ENCODE results near the gene ERICH4. TPM values are rescaled to one million over a fixed set of nuclear protein-coding genes. Genes with fewer than 3 reads are reported as not detected.
"Not testable (repeated sequence)": the region's sequence is repeated elsewhere in the genome, so short reads cannot be mapped to it uniquely, and the experiment has no call there.

Gene ERICH4
- total and polyA plus RNA-seq, 2 of the 13 experiments (the other 11 are each of a cell fraction or from before 2014, with no cell fraction given): 0.40 to 0.64 TPM

DNA sequence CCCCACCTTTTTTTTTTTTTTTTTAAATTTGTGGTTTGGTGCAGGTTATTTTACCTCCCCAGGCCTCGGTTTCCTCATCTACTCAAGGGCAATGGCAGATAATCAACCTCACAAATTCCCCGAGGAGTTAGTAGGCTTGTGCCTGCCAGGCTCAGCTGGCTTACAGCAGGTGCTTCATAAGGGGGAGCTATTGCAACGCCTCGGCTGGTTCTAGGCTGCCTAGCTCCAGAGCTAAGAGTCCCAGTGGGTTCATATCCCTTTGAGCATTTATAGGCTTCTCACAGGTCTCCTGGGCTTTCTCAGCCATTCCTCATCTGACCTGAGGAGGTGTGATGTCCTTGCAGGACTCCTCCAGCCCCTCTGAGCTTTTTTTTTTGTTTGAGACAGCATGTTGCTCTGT is 34.7 kb upstream of the ERICH4 start:
- Histone ChIP-seq H3K9me3 (ENCODE audit: low read length) (no peaks in the 10 kb centered on the region), H4K20me1 (ENCODE audit: insufficient read depth, low read length) (no peaks in the 10 kb centered on the region), H3K27ac (ENCODE audit: extremely low read length, insufficient read depth, low read length) (no peak overlapping the region), H3K9ac (ENCODE audit: insufficient read depth, low read depth, low read length) (no peak overlapping the region), H3K4me3 (replicated peaks in 1 of 3; ENCODE audit: insufficient read depth in 1 of 3, low read depth in 2 of 3, low read length in 3 of 3) (no peak overlapping the region), H3K4me1 (ENCODE audit: insufficient read depth, low read length) (peaks cover 30% of the 10 kb centered on the region), H3K79me2 (ENCODE audit: insufficient read depth, low read length) (no peaks in the 10 kb centered on the region), H3K36me3 (replicated peaks in 1 of 2; ENCODE audit: control insufficient read depth in 1 of 2, insufficient read depth in 2 of 2, low read length in 2 of 2) (peaks cover 2 to 3% of the 10 kb centered on the region in 2 experiments; a peak in 3 of 5 replicates), H2AFZ (ENCODE audit: low read length) (no peak overlapping the region), H3K4me2 (ENCODE audit: low read depth, low read length) (no peak overlapping the region), H3K27me3 (ENCODE audit: control insufficient read depth in 1 of 2, insufficient read depth in 2 of 2, low read length in 2 of 2) (no peaks in the 10 kb centered on the region)
- POLR2A ChIA-PET: interaction anchor here (0.7 to 2.8 kb wide), 5 partner anchors 10 to 44 kb away, joined by 4 to 13 read pairs (median 8); partner anchors contain the start of genes B3GNT8 and B9D2
- TF ChIP-seq STAG1 (CRISPR knock-in tag; IDR thresholded peaks at IDR 0.05) (peak; percentile 18; the same call in 1 of the 2 replicates), TBP (CRISPR knock-in tag; IDR thresholded peaks at IDR 0.05) (no peak), ZNF230 (CRISPR knock-in tag; IDR thresholded peaks at IDR 0.05) (no peak)
- TF ChIP-seq, protein P1, sequence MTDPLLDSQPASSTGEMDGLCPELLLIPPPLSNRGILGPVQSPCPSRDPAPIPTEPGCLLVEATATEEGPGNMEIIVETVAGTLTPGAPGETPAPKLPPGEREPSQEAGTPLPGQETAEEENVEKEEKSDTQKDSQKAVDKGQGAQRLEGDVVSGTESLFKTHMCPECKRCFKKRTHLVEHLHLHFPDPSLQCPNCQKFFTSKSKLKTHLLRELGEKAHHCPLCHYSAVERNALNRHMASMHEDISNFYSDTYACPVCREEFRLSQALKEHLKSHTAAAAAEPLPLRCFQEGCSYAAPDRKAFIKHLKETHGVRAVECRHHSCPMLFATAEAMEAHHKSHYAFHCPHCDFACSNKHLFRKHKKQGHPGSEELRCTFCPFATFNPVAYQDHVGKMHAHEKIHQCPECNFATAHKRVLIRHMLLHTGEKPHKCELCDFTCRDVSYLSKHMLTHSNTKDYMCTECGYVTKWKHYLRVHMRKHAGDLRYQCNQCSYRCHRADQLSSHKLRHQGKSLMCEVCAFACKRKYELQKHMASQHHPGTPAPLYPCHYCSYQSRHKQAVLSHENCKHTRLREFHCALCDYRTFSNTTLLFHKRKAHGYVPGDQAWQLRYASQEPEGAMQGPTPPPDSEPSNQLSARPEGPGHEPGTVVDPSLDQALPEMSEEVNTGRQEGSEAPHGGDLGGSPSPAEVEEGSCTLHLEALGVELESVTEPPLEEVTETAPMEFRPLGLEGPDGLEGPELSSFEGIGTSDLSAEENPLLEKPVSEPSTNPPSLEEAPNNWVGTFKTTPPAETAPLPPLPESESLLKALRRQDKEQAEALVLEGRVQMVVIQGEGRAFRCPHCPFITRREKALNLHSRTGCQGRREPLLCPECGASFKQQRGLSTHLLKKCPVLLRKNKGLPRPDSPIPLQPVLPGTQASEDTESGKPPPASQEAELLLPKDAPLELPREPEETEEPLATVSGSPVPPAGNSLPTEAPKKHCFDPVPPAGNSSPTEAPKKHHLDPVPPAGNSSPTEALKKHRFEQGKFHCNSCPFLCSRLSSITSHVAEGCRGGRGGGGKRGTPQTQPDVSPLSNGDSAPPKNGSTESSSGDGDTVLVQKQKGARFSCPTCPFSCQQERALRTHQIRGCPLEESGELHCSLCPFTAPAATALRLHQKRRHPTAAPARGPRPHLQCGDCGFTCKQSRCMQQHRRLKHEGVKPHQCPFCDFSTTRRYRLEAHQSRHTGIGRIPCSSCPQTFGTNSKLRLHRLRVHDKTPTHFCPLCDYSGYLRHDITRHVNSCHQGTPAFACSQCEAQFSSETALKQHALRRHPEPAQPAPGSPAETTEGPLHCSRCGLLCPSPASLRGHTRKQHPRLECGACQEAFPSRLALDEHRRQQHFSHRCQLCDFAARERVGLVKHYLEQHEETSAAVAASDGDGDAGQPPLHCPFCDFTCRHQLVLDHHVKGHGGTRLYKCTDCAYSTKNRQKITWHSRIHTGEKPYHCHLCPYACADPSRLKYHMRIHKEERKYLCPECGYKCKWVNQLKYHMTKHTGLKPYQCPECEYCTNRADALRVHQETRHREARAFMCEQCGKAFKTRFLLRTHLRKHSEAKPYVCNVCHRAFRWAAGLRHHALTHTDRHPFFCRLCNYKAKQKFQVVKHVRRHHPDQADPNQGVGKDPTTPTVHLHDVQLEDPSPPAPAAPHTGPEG (CRISPR knock-in tag; IDR thresholded peaks at IDR 0.05): no peak
- TF ChIP-seq, protein P2, sequence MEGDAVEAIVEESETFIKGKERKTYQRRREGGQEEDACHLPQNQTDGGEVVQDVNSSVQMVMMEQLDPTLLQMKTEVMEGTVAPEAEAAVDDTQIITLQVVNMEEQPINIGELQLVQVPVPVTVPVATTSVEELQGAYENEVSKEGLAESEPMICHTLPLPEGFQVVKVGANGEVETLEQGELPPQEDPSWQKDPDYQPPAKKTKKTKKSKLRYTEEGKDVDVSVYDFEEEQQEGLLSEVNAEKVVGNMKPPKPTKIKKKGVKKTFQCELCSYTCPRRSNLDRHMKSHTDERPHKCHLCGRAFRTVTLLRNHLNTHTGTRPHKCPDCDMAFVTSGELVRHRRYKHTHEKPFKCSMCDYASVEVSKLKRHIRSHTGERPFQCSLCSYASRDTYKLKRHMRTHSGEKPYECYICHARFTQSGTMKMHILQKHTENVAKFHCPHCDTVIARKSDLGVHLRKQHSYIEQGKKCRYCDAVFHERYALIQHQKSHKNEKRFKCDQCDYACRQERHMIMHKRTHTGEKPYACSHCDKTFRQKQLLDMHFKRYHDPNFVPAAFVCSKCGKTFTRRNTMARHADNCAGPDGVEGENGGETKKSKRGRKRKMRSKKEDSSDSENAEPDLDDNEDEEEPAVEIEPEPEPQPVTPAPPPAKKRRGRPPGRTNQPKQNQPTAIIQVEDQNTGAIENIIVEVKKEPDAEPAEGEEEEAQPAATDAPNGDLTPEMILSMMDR (CRISPR knock-in tag; IDR thresholded peaks at IDR 0.05): peak; percentile 17; the same call in 1 of the 2 replicates
- no peak for FAIRE-seq
- CTCF ChIA-PET (ENCODE audit: low intra/inter-chr PET ratio, low total read pairs): no interaction called here
- in situ Hi-C loops (cut with HindIII; ENCODE audit: extremely low pct_ligation_motif_present, low pct_unique_long_range_greater_than_20kb): no loop called here
- intact Hi-C loops (cut with micrococcal nuclease; ENCODE audit: unreplicated experiment): no loop called here
- BruUV-seq (replicated peaks): no TSS peak
- peak; percentile 25; the same call in 2 of the 3 replicates for ATAC-seq
- DNase-seq (ENCODE audit: low spot score): no peak
- WGBS (ENCODE audit: low lambda C conversion rate): 84% methylated on average over 4 of the region's 4 CpGs

DNA sequence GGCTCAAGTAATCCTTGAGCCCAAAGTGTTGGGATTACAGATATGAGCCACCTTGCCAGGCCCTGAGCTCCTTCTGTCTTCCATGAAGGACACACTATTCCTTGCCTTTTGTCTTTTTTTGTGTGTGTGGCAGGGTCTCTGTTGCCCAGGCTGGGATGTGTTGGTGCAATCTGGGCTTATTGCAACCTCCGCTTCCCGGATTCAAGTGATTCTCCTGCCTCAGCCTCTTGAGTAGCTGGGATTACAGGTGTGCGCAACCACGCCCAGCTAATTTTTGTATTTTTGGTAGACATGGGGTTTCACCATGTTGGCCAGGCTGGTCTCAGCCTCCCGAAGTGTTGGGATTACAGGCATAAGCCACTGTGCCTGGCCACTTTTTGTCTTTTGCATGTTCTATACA is 34.1 kb upstream of the ERICH4 start:
- H3K36me3 ChIP-seq (replicated peaks in 1 of 2; ENCODE audit: control insufficient read depth in 1 of 2, insufficient read depth in 2 of 2, low read length in 2 of 2); BruUV-seq (replicated peaks); H3K9ac ChIP-seq (ENCODE audit: insufficient read depth, low read depth, low read length); H3K9me3 ChIP-seq (ENCODE audit: low read length); FAIRE-seq; H3K79me2 ChIP-seq (ENCODE audit: insufficient read depth, low read length); DNase-seq (ENCODE audit: low spot score); H3K4me3 ChIP-seq (replicated peaks in 1 of 3; ENCODE audit: insufficient read depth in 1 of 3, low read depth in 2 of 3, low read length in 3 of 3); H3K27me3 ChIP-seq (ENCODE audit: control insufficient read depth in 1 of 2, insufficient read depth in 2 of 2, low read length in 2 of 2); ATAC-seq; intact Hi-C loops (cut with micrococcal nuclease; ENCODE audit: unreplicated experiment); H4K20me1 ChIP-seq (ENCODE audit: insufficient read depth, low read length); CTCF ChIA-PET (ENCODE audit: low intra/inter-chr PET ratio, low total read pairs); H2AFZ ChIP-seq (ENCODE audit: low read length); in situ Hi-C loops (cut with HindIII; ENCODE audit: extremely low pct_ligation_motif_present, low pct_unique_long_range_greater_than_20kb): not testable (repeated sequence)
- peaks cover 30% of the 10 kb centered on the region for H3K4me1 ChIP-seq (ENCODE audit: insufficient read depth, low read length)
- 87% methylated on average over 5 of the region's 5 CpGs for WGBS (ENCODE audit: low lambda C conversion rate)
- peak overlapping the region; percentile 63 for H3K4me2 ChIP-seq (ENCODE audit: low read depth, low read length)
- H3K27ac ChIP-seq (ENCODE audit: extremely low read length, insufficient read depth, low read length): peak overlapping the region; percentile 74
- POLR2A ChIA-PET: interaction anchor here (0.8 to 2.8 kb wide), 9 partner anchors 10 to 45 kb away, joined by 3 to 15 read pairs (median 8); partner anchors contain the start of genes B3GNT8, B9D2 and DMAC2

Data from HepG2 (cell line).